Thymus (tissue), 11 donors: ENCODE data around the gene BAIAP3. TPM values are rescaled to one million over a fixed set of nuclear protein-coding genes. Genes with fewer than 3 reads are reported as not detected.

Source experiments
- DNase-seq, 9 donors: peaks; one replicate each; pipeline ENCODE4 v3.0.0-alpha.2; 2013; ENCODE audit warnings: low spot score in 9 of 9, low read depth in 6 of 9, missing footprints in 1 of 9
- H3K27ac ChIP-seq, 2 donors: one replicate each; pipeline ENCODE4 v1.5.1; 2013; ENCODE audit warnings: control low read depth in 1 of 2, low read depth in 1 of 2, low read length in 1 of 2, mild to moderate bottlenecking in 1 of 2, moderate library complexity in 1 of 2
- H3K27me3 ChIP-seq, 2 donors: one replicate each; pipeline ENCODE4 v1.5.1; 2013; ENCODE audit warnings: low read length in 1 of 2; ENCODE audit not compliant: control insufficient read depth in 2 of 2, insufficient read depth in 1 of 2
- H3K36me3 ChIP-seq, 2 donors: one replicate each; pipeline ENCODE4 v1.5.1; 2013; ENCODE audit warnings: low read length in 1 of 2, mild to moderate bottlenecking in 1 of 2, moderate library complexity in 1 of 2; ENCODE audit not compliant: control insufficient read depth in 2 of 2, insufficient read depth in 2 of 2
- H3K4me1 ChIP-seq, 2 donors: one replicate each; pipeline ENCODE4 v1.5.1; 2013; ENCODE audit warnings: low read length in 2 of 2; ENCODE audit not compliant: control insufficient read depth in 2 of 2, insufficient read depth in 2 of 2
- H3K4me3 ChIP-seq, 2 donors: one replicate each; pipeline ENCODE4 v1.5.1; 2013; ENCODE audit warnings: low read length in 2 of 2, control low read depth in 1 of 2, mild to moderate bottlenecking in 1 of 2
- H3K9me3 ChIP-seq, 2 donors: one replicate each; pipeline ENCODE4 v1.5.1; 2013; ENCODE audit warnings: low read length in 1 of 2, mild to moderate bottlenecking in 1 of 2; ENCODE audit not compliant: control insufficient read depth in 2 of 2, insufficient read depth in 1 of 2
- WGBS: extraction: QIAGEN DNeasy Blood & Tissue Kit; methylation state at CpG from one replicate; pipeline ENCODE4 v1.1.7; 2013; 5-methylcytosine and 5-hydroxymethylcytosine counted together
- polyA plus RNA-seq: library from polyadenylated mRNA; stranded (reverse); fragments of 200-250 nt; gene quantifications from one replicate; pipeline ENCODE4 v1.2.3, GENCODE V29; 2013
- total RNA-seq: library from RNA; stranded (reverse); fragments of 120-200 nt; gene quantifications from one replicate; pipeline ENCODE4 v1.2.4, GENCODE V29; 2013
- donor health status: healthy.

The BAIAP3 gene
- total and polyA plus RNA-seq, 2 donors, result 0.52 to 5.4 TPM

DNA sequence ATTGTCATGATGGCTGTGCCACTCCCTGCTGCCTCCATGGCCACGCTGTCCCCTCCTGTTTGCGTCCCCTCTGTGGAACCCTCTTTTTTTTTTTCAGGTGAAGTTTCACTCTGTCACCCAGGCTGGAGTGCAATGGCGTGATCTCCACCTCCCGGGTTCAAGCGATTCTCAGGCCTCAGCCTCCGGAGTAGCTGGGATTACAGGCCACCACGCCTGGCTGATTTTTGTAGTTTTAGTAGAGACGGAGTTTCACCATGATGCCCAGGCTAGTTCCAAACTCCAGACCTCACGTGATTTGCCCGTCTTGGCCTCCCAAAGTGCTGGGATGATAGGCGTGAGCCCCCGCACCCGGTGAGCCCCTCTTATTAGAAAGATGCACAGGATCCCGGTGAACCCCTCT, 35.0 kb upstream of the BAIAP3 start:
- peaks cover 0 to 18% of the 10 kb centered on the region in 2 donors for H3K4me1 ChIP-seq
- H3K4me3 ChIP-seq, result no peak overlapping the region
- H3K9me3 ChIP-seq, result no peaks in the 10 kb centered on the region
- H3K27ac ChIP-seq, result no peak overlapping the region
- peaks cover 0 to 45% of the 10 kb centered on the region in 2 donors for H3K27me3 ChIP-seq
- WGBS, result 97% methylated on average over 14 of the region's 14 CpGs
- no peak for DNase-seq
- no peaks in the 10 kb centered on the region for H3K36me3 ChIP-seq

DNA sequence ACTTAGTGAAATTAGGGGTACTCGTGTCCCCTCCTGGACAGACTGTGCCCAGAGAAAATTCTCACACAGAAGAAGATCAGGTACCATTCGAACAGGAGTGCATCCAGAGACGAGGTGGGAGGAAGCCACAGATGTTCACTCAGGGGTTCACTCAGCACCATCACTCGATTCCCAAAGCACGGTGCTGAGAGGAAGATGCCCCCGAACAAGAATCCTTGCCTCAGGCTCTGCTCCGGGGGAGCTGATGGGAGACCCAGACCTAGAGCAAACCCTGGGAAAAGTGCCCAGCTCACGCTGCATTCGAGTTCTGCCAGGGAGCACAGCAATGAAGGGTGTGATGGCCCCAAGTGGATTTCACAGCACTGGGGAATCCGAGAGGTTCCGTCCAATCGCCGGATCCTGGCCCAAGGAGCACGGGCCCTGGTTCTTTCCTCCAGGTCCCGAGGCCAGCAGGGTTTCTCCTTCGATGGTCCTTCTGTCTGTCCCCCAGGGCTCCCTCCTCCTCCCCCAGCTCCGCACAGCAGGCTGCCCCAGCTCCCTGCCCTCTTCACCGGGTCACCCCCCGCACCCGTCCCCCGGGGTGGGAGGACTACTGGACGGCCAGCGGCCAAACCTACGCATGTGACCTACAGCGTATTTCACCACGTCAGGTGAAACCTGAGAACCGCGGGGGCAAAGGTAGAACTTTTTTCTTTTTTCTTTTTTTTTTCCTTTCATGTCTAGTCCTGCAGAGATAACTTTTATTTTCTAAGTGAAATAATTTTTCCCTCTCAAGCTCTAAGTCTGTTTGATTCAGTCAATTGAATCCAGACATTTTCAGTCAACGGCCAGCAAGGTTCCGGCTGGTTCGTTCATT, 34.2 kb upstream of the BAIAP3 start:
- no peak overlapping the region for H3K4me3 ChIP-seq
- no peaks in the 10 kb centered on the region for H3K9me3 ChIP-seq
- peaks cover 0 to 37% of the 10 kb centered on the region in 2 donors for H3K27me3 ChIP-seq
- no peak for DNase-seq
- WGBS, result 92% methylated on average over 31 of the region's 31 CpGs
- H3K27ac ChIP-seq, result no peak overlapping the region
- H3K4me1 ChIP-seq, result peaks cover 0 to 27% of the 10 kb centered on the region in 2 donors
- H3K36me3 ChIP-seq, result no peaks in the 10 kb centered on the region

DNA sequence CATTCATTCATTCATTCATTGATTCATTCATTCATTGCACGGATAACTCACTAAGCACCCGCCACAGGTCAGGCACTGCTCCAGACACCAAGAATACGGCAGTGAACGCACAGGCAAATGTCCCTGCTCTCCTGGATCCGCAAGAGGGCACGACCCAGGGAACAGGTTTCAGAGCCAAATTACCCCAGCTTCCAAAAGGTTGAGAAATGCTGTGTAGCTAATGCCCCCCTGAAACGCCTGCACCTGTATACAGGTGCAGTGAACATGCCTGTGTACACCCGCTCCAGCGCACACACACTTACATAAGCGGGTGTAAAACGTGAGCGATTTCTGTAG, 33.6 kb upstream of the BAIAP3 start:
- Histone ChIP-seq H3K4me3 (no peak overlapping the region), H3K27ac (no peak overlapping the region), H3K4me1 (peaks cover 0 to 31% of the 10 kb centered on the region in 2 donors), H3K9me3 (no peaks in the 10 kb centered on the region), H3K27me3 (peaks cover 0 to 33% of the 10 kb centered on the region in 2 donors), H3K36me3 (no peaks in the 10 kb centered on the region)
- 87% methylated on average over 12 of the region's 12 CpGs for WGBS
- DNase-seq, result no peak

DNA sequence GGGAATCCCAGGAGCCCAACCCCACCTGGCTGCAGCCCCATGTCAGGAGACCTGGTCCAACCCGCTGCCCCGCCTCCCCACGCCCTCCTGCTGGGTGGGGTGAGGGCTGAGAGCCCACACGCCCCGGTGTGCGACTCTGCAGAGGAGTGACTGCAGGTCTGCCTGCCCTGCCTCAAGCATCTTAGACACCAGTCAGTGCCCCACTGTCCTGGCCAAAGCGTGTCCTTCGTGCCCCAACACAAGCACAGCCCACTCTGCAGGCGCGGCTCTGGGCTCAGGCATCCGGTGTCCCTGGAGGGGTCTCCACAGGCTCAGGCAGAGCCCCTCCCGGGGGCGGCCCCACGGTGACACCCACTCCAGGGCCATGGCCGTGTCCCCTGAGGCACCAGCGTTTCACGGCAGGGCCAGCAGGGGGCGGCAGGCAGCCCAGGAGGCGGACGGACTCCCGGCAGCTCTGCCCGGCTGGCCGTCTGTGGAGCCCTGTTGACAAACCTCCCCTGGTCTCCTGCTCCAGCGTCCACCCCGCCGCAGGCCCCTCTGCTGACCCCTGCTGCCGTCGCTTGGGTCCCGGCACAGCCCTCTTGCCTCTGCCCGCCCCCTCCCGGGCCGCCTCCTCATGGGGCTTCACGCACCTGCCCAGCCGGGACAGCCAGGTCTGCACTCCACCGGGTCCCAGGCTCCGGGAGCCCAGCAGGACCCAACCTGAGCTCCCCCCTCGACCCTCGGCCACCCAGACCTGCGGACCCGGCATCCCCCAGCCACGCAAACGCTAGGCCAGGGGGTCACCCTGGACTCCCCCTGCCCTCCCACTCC, 32.6 kb upstream of the BAIAP3 start:
- H3K4me3 ChIP-seq, result no peak overlapping the region
- peak in 3 of 9 donors; percentile 60 to 66 (median 62) for DNase-seq
- H3K9me3 ChIP-seq, result no peaks in the 10 kb centered on the region
- H3K4me1 ChIP-seq, result peaks cover 2 to 41% of the 10 kb centered on the region in 2 donors
- H3K36me3 ChIP-seq, result no peaks in the 10 kb centered on the region
- WGBS, result 22% methylated on average over 42 of the region's 42 CpGs
- peaks cover 0 to 28% of the 10 kb centered on the region in 2 donors for H3K27me3 ChIP-seq
- no peak overlapping the region for H3K27ac ChIP-seq

DNA sequence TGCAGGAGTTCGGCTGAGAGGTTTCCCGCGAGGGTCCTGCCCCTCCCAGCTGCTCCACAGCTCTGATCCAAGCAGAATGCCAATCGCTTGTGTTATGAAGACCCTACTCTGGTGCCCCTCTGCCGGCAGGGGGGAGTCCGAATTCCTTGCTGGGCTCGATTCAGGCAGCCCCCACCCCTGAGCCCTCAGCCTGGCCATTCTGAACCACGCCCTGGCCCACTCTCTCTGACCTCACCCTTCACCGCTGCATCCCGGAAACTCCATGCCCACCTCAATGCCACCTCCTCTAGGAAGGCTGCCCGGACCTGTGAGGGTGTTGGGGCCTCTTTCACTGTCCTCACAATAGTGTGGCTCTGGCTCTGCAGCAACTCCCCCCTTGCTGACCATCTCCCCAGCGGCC, 31.9 kb upstream of the BAIAP3 start:
- Histone ChIP-seq H3K27ac (no peak overlapping the region), H3K4me1 (peaks cover 3 to 48% of the 10 kb centered on the region in 2 donors), H3K4me3 (no peak overlapping the region), H3K36me3 (no peaks in the 10 kb centered on the region), H3K27me3 (peaks cover 0 to 28% of the 10 kb centered on the region in 2 donors), H3K9me3 (no peaks in the 10 kb centered on the region)
- DNase-seq, result no peak
- WGBS, result 93% methylated on average over 12 of the region's 12 CpGs

DNA sequence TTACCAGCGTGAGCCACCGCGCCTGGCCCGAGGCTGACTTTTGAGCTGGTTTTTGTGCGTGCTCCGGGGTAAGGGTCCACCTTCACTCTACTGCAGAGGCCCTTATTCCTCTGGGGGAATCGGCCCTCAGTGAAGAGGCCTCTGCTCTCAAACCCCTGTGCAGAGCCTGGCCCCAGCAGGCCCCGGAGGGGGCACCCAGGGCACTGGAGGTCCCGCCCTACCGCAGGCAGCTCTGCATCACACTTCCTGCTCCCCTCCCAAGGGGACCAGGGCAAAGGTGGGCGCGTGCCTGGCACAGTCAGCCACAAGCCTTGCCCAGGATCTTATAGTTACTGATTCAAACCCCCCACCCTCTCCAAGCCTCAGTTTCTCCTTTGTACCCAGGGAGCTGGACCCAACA, 27.6 kb upstream of the BAIAP3 start:
- no peaks in the 10 kb centered on the region for H3K36me3 ChIP-seq
- peaks cover 6 to 37% of the 10 kb centered on the region in 2 donors for H3K4me1 ChIP-seq
- no peaks in the 10 kb centered on the region for H3K9me3 ChIP-seq
- H3K27me3 ChIP-seq, result peaks cover 0 to 10% of the 10 kb centered on the region in 2 donors
- peak in 3 of 9 donors; percentile 36 to 54 (median 42) for DNase-seq
- peak overlapping the region; percentile 62 to 77 for H3K27ac ChIP-seq
- H3K4me3 ChIP-seq, result no peak overlapping the region
- 67% methylated on average over 12 of the region's 12 CpGs for WGBS

DNA sequence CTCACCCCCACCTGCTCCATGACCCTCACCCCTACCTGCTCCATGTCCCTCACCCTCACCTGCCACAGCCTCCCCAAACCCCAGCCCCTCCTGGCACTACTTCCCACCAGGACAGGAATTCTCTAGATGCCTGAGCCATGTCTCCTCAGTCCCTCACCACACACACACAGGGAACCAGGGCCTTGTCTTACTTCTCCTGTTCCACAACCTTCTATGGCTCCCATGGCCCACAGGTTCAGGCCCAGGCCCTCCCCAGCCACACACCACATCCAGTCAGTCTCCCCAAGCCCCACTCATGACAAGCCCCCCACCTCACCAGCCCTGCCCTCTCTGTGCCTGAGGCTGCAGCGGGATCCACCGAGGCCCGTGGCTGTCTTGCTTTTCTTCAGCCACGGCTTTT, 27.1 kb upstream of the BAIAP3 start:
- Histone ChIP-seq H3K27me3 (peaks cover 0 to 5% of the 10 kb centered on the region in 2 donors), H3K4me3 (no peak overlapping the region), H3K9me3 (no peaks in the 10 kb centered on the region), H3K36me3 (no peaks in the 10 kb centered on the region), H3K27ac (peak overlapping the region; percentile 53 to 77), H3K4me1 (peaks cover 7 to 39% of the 10 kb centered on the region in 2 donors)
- DNase-seq, result no peak
- WGBS, result 74% methylated on average over 4 of the region's 4 CpGs

DNA sequence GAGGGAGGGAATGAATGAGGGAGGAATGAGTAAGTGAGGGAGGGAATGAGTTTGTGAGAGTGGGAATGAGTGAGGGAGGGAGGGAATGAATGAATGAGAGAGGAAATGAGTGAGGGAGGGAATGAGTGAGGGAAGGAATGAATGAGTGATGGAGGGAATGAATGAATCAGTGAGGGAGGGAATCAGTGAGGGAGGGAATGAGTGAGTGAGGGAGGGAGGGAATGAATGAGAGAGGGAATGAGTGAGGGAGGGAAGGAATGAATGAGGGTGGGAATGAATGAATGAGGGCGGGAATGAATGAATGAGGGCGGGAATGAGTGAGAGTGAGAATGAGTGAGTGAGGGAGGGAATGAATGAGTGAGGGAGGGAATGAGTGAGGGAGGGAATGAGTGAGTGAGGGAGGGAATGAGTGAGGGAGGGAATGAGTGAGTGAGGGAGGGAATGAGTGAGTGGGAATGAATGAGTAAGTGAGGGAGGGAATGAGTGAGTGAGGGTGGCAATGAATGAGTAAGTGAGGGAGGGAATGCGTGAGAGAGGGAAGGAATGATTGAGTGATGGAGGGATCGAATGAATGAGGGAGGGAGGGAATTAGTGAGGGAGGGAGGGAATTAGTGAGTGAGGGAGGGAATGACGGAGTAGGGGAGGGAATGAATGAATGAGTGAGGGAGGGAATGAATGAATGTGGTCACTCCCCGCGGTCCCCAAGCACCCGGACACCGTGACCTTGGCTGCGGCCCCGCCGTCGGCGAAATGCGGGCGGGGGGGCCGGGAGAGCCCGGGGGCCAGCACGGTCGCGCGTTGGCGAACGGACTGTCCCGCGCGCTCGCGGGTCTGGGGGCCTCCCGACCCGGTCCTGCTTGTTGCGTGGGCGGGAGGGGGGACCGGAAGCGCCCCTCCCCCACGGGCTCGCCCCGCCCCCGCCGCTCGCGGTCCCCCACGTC, 25.1 kb upstream of the BAIAP3 start:
- 5% methylated on average over 42 of the region's 43 CpGs for WGBS
- Histone ChIP-seq H3K27me3 (no peaks in the 10 kb centered on the region), H3K27ac (peak overlapping the region; percentile 64 to 86), H3K4me3 (peak overlapping the region; percentile 37 to 93), H3K4me1 (peaks cover 19 to 52% of the 10 kb centered on the region in 2 donors), H3K9me3 (no peaks in the 10 kb centered on the region), H3K36me3 (peaks cover 13 to 15% of the 10 kb centered on the region in 2 donors)
- DNase-seq, result no peak
